Loucy (cell line): ENCODE data around the gene LGR5.

ENCODE experiments used
- H2AFZ ChIP-seq: fragments of 200-600 bp; sonication (generic); 2 replicates; pipeline ENCODE4 v1.6.0; 2016; ENCODE audit warnings: antibody characterized with exemption, mild to moderate bottlenecking, low read length, moderate library complexity
- H3F3A ChIP-seq: fragments of 200-600 bp; 2 replicates; pipeline ENCODE4 v1.6.0; 2016; ENCODE audit warnings: antibody characterized with exemption, low read depth, mild to moderate bottlenecking
- H3K27me3 ChIP-seq: fragments of 200-600 bp; sonication (generic); 2 replicates; pipeline ENCODE4 v1.6.1; 2014; ENCODE audit warnings: low read length, mild to moderate bottlenecking; ENCODE audit not compliant: insufficient read depth, poor library complexity, severe bottlenecking
- H3K36me3 ChIP-seq: fragments of 200-600 bp; sonication (generic); 2 replicates; pipeline ENCODE4 v1.6.1; 2016; ENCODE audit warnings: low read length; ENCODE audit not compliant: insufficient read depth
- H3K4me1 ChIP-seq: fragments of 200-600 bp; sonication (generic); 2 replicates; pipeline ENCODE4 v1.5.1; 2014; ENCODE audit warnings: low read length, mild to moderate bottlenecking; ENCODE audit not compliant: insufficient read depth, poor library complexity, severe bottlenecking
- H3K4me2 ChIP-seq: fragments of 200-600 bp; sonication (generic); 2 replicates; pipeline ENCODE4 v1.6.0; 2014; ENCODE audit warnings: antibody characterized with exemption, low read length, low read depth, mild to moderate bottlenecking; ENCODE audit not compliant: poor library complexity, severe bottlenecking
- H3K4me3 ChIP-seq: fragments of 200-600 bp; sonication (generic); 2 replicates; pipeline ENCODE4 v1.5.1; 2014; ENCODE audit warnings: low read length, mild to moderate bottlenecking, mixed read lengths; ENCODE audit not compliant: poor library complexity, severe bottlenecking
- H3K79me2 ChIP-seq: fragments of 200-600 bp; sonication (generic); 2 replicates; pipeline ENCODE4 v1.6.1; 2014; ENCODE audit warnings: low read length; ENCODE audit not compliant: insufficient read depth
- H3K9ac ChIP-seq: fragments of 200-600 bp; sonication (generic); 2 replicates; pipeline ENCODE4 v1.6.0; 2014; ENCODE audit warnings: mild to moderate bottlenecking, low read depth, low read length, moderate library complexity; ENCODE audit not compliant: poor library complexity, severe bottlenecking
- H3K9me2 ChIP-seq: fragments of 200-600 bp; sonication (generic); replicated peaks from 2 replicates; pipeline ENCODE4 v1.6.1; 2016; ENCODE audit warnings: low read depth, low read length, mixed read lengths
- H3K9me3 ChIP-seq: fragments of 200-600 bp; sonication (generic); 2 replicates; pipeline ENCODE4 v1.6.1; 2014; ENCODE audit warnings: mild to moderate bottlenecking, antibody characterized with exemption, low read length, low read depth; ENCODE audit not compliant: insufficient read depth
- H4K20me1 ChIP-seq: fragments of 200-600 bp; sonication (generic); 2 replicates; pipeline ENCODE4 v1.6.0; 2014; ENCODE audit warnings: antibody characterized with exemption, low read length, mild to moderate bottlenecking; ENCODE audit not compliant: insufficient read depth, poor library complexity, severe bottlenecking
- EZH2phosphoT487 ChIP-seq: fragments of 200-600 bp; IDR thresholded peaks from 2 replicates; pipeline ENCODE4 v1.6.1; 2018; ENCODE audit warnings: antibody characterized with exemption, mild to moderate bottlenecking, moderate library complexity, borderline replicate concordance
- TF ChIP-seq, protein P1 (sequence below): fragments of 200-600 bp; sonication (generic); conservative IDR thresholded peaks from 2 replicates; pipeline ENCODE4 v1.5.1; 2014; ENCODE audit warnings: mild to moderate bottlenecking, antibody characterized with exemption, low read length

The LGR5 gene

DNA sequence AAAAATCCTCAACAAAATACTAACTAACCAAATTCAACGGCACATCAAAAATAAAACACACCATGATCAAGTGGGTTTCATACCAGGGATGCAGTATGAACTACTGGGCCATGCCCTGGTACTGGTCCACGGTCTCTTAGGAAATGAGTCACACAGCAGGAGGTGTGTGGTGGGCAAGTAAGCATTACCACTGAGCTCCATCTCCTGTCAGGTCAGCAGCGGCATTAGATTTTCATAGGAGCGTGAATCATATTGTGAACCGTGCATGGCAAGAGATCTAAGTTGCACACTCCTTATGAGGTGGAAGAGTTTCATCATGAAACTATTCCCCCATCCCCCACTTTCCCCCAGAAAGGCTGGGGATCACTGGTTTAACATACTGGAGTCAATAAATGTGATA, 6.7 kb upstream of the LGR5 start:
- Histone ChIP-seq H3K9ac (no peak overlapping the region), H2AFZ (no peak overlapping the region), H3K4me2 (no peak overlapping the region), H3K4me3 (no peak overlapping the region), H3K4me1 (peaks cover 24% of the 10 kb centered on the region), H3K36me3 (no peaks in the 10 kb centered on the region), H4K20me1 (no peaks in the 10 kb centered on the region), H3K79me2 (no peaks in the 10 kb centered on the region), H3K27me3 (no peaks in the 10 kb centered on the region), H3K9me2 (no peaks in the 10 kb centered on the region), H3F3A (no peaks in the 10 kb centered on the region), H3K9me3 (peaks cover 19% of the 10 kb centered on the region; the same call in 1 of the 2 replicates)
- no peak for TF ChIP-seq EZH2phosphoT487
- TF ChIP-seq, protein P1, sequence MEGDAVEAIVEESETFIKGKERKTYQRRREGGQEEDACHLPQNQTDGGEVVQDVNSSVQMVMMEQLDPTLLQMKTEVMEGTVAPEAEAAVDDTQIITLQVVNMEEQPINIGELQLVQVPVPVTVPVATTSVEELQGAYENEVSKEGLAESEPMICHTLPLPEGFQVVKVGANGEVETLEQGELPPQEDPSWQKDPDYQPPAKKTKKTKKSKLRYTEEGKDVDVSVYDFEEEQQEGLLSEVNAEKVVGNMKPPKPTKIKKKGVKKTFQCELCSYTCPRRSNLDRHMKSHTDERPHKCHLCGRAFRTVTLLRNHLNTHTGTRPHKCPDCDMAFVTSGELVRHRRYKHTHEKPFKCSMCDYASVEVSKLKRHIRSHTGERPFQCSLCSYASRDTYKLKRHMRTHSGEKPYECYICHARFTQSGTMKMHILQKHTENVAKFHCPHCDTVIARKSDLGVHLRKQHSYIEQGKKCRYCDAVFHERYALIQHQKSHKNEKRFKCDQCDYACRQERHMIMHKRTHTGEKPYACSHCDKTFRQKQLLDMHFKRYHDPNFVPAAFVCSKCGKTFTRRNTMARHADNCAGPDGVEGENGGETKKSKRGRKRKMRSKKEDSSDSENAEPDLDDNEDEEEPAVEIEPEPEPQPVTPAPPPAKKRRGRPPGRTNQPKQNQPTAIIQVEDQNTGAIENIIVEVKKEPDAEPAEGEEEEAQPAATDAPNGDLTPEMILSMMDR, result no peak

DNA sequence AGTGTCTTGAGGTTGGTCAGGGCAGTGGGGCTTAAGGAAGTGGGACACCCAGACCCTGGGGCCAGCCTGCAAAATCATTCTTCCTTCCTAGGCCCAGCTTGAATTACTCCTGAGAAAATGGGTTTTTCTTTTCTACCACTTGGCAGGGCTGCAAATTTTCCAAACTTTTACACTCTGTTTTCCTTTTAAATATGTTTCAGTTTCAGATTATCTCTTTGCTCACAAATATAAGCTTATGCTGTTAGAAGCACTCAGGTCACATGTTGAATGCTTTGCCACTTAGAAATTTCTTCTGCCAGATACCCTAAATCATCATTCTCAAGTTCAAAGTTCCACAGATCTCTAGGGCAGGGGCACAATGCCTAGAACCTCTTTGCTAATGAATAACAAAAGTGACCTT, 2.9 kb upstream of the LGR5 start:
- Histone ChIP-seq H3K9me2 (no peaks in the 10 kb centered on the region), H3K36me3 (no peaks in the 10 kb centered on the region), H4K20me1 (no peaks in the 10 kb centered on the region), H3K9ac (no peak overlapping the region), H3F3A (no peaks in the 10 kb centered on the region), H3K27me3 (no peaks in the 10 kb centered on the region), H3K4me1 (peaks cover 16% of the 10 kb centered on the region), H2AFZ (no peak overlapping the region), H3K9me3 (peaks cover 21% of the 10 kb centered on the region; the same call in 1 of the 2 replicates), H3K4me3 (no peak overlapping the region), H3K4me2 (no peak overlapping the region), H3K79me2 (no peaks in the 10 kb centered on the region)
- TF ChIP-seq EZH2phosphoT487, result no peak
- TF ChIP-seq, protein P1, result no peak

DNA sequence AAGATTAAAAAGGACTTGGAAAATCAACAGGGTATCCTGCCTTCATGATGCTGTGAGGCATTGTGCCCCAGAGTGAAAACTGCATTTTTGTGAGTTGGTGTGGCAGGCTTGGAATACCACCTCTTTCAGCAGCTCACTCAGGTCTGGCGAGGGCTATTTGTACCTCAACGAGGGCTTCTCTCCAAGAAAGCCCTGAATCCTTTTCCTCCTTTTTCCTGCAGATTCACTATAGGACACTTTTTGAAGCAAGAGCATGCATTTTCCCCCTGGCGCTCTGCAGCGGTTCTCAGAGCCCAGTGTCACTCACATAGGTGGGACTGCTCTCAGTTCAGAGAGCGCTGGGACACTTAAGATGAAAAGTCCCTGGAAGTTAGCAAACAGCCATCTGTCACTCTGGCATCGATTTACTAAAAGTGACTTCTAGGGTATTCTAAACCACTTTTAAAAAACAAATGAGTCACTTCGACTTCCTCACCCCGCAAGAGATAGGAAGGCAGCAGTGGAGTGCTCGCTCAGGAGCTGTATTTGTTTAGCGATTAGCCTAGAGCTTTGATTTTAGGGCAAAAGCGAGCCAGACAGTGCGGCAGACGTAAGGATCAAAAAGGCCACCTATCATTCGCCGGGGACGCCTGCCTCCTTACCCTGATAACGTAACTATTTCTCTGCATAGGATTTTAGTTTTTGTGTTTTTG, 782 bp upstream of the LGR5 start:
- H3K9me2 ChIP-seq, result no peaks in the 10 kb centered on the region
- no peaks in the 10 kb centered on the region for H3K36me3 ChIP-seq
- H3K4me1 ChIP-seq, result no peaks in the 10 kb centered on the region
- H2AFZ ChIP-seq, result no peak overlapping the region
- H3K4me2 ChIP-seq, result no peak overlapping the region
- no peaks in the 10 kb centered on the region for H4K20me1 ChIP-seq
- no peak overlapping the region for H3K9ac ChIP-seq
- no peaks in the 10 kb centered on the region for H3F3A ChIP-seq
- no peak for TF ChIP-seq EZH2phosphoT487
- TF ChIP-seq, protein P1, result no peak
- no peaks in the 10 kb centered on the region for H3K79me2 ChIP-seq
- H3K9me3 ChIP-seq, result peaks cover 21% of the 10 kb centered on the region; the same call in 1 of the 2 replicates
- no peaks in the 10 kb centered on the region for H3K27me3 ChIP-seq
- H3K4me3 ChIP-seq, result no peak overlapping the region
